GM19193 (cell line): ENCODE data around the gene APOA4.

ENCODE experiments used
- POLR2A ChIP-seq: IDR thresholded peaks from 4 replicates; pipeline ENCODE4 v1.6.1; 2011; ENCODE audit not compliant: insufficient read depth, insufficient read length; ENCODE audit errors: extremely low read depth

APOA4 gene

GRCh38 chr11:116823031-116823843 is at the start of gene APOA4:
TSS of gene APOA4 (minus strand) at chr11:116823304. CDS start at chr11:116823191, 113 bp downstream.
- TF ChIP-seq POLR2A, result no peak

GRCh38 chr11:116871248-116871647 is 48.1 kb upstream of the APOA4 start:
- TF ChIP-seq POLR2A, result no peak

- TF ChIP-seq POLR2A, result no peak
Observed at GRCh38 chr11:116870054-116870453, 47.0 kb upstream of the APOA4 start.

GRCh38 chr11:116869610-116870009 is 46.5 kb upstream of the APOA4 start:
- TF ChIP-seq POLR2A, result no peak

GRCh38 chr11:116868066-116868465 is 45.0 kb upstream of the APOA4 start:
- TF ChIP-seq POLR2A, result no peak

GRCh38 chr11:116867619-116868018 is 44.5 kb upstream of the APOA4 start:
- TF ChIP-seq POLR2A, result no peak

- TF ChIP-seq POLR2A, result no peak
Observed at GRCh38 chr11:116866804-116867455, 43.8 kb upstream of the APOA4 start.

GRCh38 chr11:116865696-116866095 is 42.6 kb upstream of the APOA4 start:
- TF ChIP-seq POLR2A, result no peak

- TF ChIP-seq POLR2A, result no peak
Observed at GRCh38 chr11:116864531-116864930, 41.4 kb upstream of the APOA4 start.

- TF ChIP-seq POLR2A, result no peak
Observed at GRCh38 chr11:116862951-116863350, 39.8 kb upstream of the APOA4 start.

GRCh38 chr11:116862185-116862584 is 39.1 kb upstream of the APOA4 start:
- TF ChIP-seq POLR2A, result no peak

- TF ChIP-seq POLR2A, result no peak
Observed at GRCh38 chr11:116861539-116861938, 38.4 kb upstream of the APOA4 start.

GRCh38 chr11:116860303-116860702 is 37.2 kb upstream of the APOA4 start:
- no peak for TF ChIP-seq POLR2A

- no peak for TF ChIP-seq POLR2A
Observed at GRCh38 chr11:116859175-116859574, 36.1 kb upstream of the APOA4 start.

- no peak for TF ChIP-seq POLR2A
Observed at GRCh38 chr11:116857936-116858335, 34.8 kb upstream of the APOA4 start.

GRCh38 chr11:116857316-116857715 is 34.2 kb upstream of the APOA4 start:
- TF ChIP-seq POLR2A, result no peak

- TF ChIP-seq POLR2A, result no peak
Observed at GRCh38 chr11:116856423-116856822, 33.3 kb upstream of the APOA4 start.

- TF ChIP-seq POLR2A, result no peak
Observed at GRCh38 chr11:116855413-116855812, 32.3 kb upstream of the APOA4 start.
